NCI-H128 (cell line): ENCODE measurements around the gene ACYP1.

Source experiments
- DNase-seq: peaks from one replicate; lab custom pipeline; 2025; ENCODE audit not compliant: unreplicated experiment; lab: John Stamatoyannopoulos, UW

Gene ACYP1

GRCh38 chr14:75041613-75042012 lies 22.2 kb downstream of the ACYP1 start:
- DNase-seq, result no peak

GRCh38 chr14:75040959-75041358 lies 22.9 kb downstream of the ACYP1 start:
- no peak for DNase-seq

- DNase-seq, result no peak
Measured at GRCh38 chr14:75040507-75040906, 23.3 kb downstream of the ACYP1 start.

- no peak for DNase-seq
Measured at GRCh38 chr14:75032939-75033338, 30.9 kb downstream of the ACYP1 start.

GRCh38 chr14:75030147-75030546 lies 33.7 kb downstream of the ACYP1 start:
- no peak for DNase-seq

GRCh38 chr14:75025876-75026275 lies 37.9 kb downstream of the ACYP1 start:
- no peak for DNase-seq

- DNase-seq, result no peak
Measured at GRCh38 chr14:75025082-75025481, 38.7 kb downstream of the ACYP1 start.

- no peak for DNase-seq
Measured at GRCh38 chr14:75023108-75023507, 40.7 kb downstream of the ACYP1 start.

GRCh38 chr14:75022655-75023054 lies 41.2 kb downstream of the ACYP1 start:
- DNase-seq, result no peak

- DNase-seq, result no peak
Measured at GRCh38 chr14:75018694-75019093, 45.1 kb downstream of the ACYP1 start.

- no peak for DNase-seq
Measured at GRCh38 chr14:75016815-75017214, 47.0 kb downstream of the ACYP1 start.

- no peak for DNase-seq
Measured at GRCh38 chr14:75015496-75015895, 48.3 kb downstream of the ACYP1 start.

GRCh38 chr14:75013290-75013689 lies 50.5 kb downstream of the ACYP1 start:
- DNase-seq, result no peak

- no peak for DNase-seq
Measured at GRCh38 chr14:75011356-75011994, 52.3 kb downstream of the ACYP1 start.

- no peak for DNase-seq
Measured at GRCh38 chr14:75010472-75011093, 53.2 kb downstream of the ACYP1 start.

GRCh38 chr14:75009176-75009575 lies 54.6 kb downstream of the ACYP1 start:
- no peak for DNase-seq

GRCh38 chr14:75005357-75005756 lies 58.5 kb downstream of the ACYP1 start:
- DNase-seq, result no peak

GRCh38 chr14:75003250-75004027 lies 60.4 kb downstream of the ACYP1 start:
- no peak for DNase-seq
